Left renal pelvis (tissue), 4 donors: ENCODE measurements around the gene NUDT1. TPM values are rescaled to one million over a fixed set of nuclear protein-coding genes. Genes with fewer than 3 reads are reported as not detected.

Experiments
- DNase-seq, 4 donors: peaks; one replicate each; pipeline ENCODE4 v3.0.0-alpha.2; 2013; ENCODE audit warnings: low read depth in 4 of 4, low spot score in 3 of 4
- polyA plus RNA-seq, 4 donors: library from polyadenylated mRNA; unstranded; fragments of 120-200 nt; gene quantifications; one replicate each; pipeline ENCODE4 v1.2.1, GENCODE V29; 2013; ENCODE audit not compliant: insufficient read length in 4 of 4

Gene NUDT1
- polyA plus RNA-seq, 4 donors, result 19.3 to 25.8 (median 19.8) TPM

GRCh38 chr7:2222516-2222915 lies 19.5 kb upstream of the NUDT1 start:
- no peak for DNase-seq

GRCh38 chr7:2223321-2223720 lies 18.7 kb upstream of the NUDT1 start:
- no peak for DNase-seq

- no peak for DNase-seq
These were observed 17.5 kb upstream of the NUDT1 start for GRCh38 chr7:2224491-2224928.

GRCh38 chr7:2224934-2225333 lies 17.1 kb upstream of the NUDT1 start:
- DNase-seq, result no peak

- no peak for DNase-seq
These were observed 16.7 kb upstream of the NUDT1 start for GRCh38 chr7:2225336-2225735.

GRCh38 chr7:2225830-2226229 lies 16.2 kb upstream of the NUDT1 start:
- no peak for DNase-seq

GRCh38 chr7:2227699-2228098 lies 14.3 kb upstream of the NUDT1 start:
- DNase-seq, result no peak

- no peak for DNase-seq
These were observed 13.1 kb upstream of the NUDT1 start for GRCh38 chr7:2228921-2229320.

- DNase-seq, result no peak
These were observed 12.6 kb upstream of the NUDT1 start for GRCh38 chr7:2229467-2229866.

GRCh38 chr7:2230226-2230625 lies 11.8 kb upstream of the NUDT1 start:
- DNase-seq, result no peak

- no peak for DNase-seq
These were observed 11.1 kb upstream of the NUDT1 start for GRCh38 chr7:2230882-2231281.

- DNase-seq, result no peak
These were observed 9.8 kb upstream of the NUDT1 start for GRCh38 chr7:2231992-2232765.

GRCh38 chr7:2232766-2233520 lies 9.1 kb upstream of the NUDT1 start, which contains the start of gene MAD1L1:
Gene MAD1L1 (minus strand): TSS chr7:2232945. CDS start chr7:2230133, 2,812 bp downstream.
- DNase-seq, result peak; percentile 70 to 84 (median 82)

GRCh38 chr7:2233926-2234325 lies 8.1 kb upstream of the NUDT1 start:
- no peak for DNase-seq

- DNase-seq, result no peak
These were observed 4.9 kb upstream of the NUDT1 start for GRCh38 chr7:2237109-2237602.

GRCh38 chr7:2239242-2239641 lies 2.8 kb upstream of the NUDT1 start:
- DNase-seq, result no peak

GRCh38 chr7:2242541-2243429 lies 759 bp downstream of the NUDT1 start:
- DNase-seq, result no peak

GRCh38 chr7:2243458-2243857 lies 1.4 kb downstream of the NUDT1 start:
- DNase-seq, result no peak

GRCh38 chr7:2244404-2244995 lies 2.5 kb downstream of the NUDT1 start:
- DNase-seq, result no peak
